Large intestine (tissue), 3 donors: ENCODE data around the gene DBF4B. TPM values are rescaled to one million over a fixed set of nuclear protein-coding genes. Genes with fewer than 3 reads are reported as not detected.

Experiments used
- DNase-seq, 2 donors: peaks; one replicate each; pipeline versions ENCODE4 v3.0.0 to v3.0.0-alpha.2; 2013
- H3K27ac ChIP-seq: one replicate; pipeline ENCODE4 v1.5.1; 2013; ENCODE audit warnings: low read length
- H3K27me3 ChIP-seq: 2 replicates; pipeline ENCODE4 v1.6.1; 2013; ENCODE audit warnings: low read length; ENCODE audit not compliant: control insufficient read depth, insufficient read depth
- H3K36me3 ChIP-seq: 2 replicates; pipeline ENCODE4 v1.6.1; 2013; ENCODE audit warnings: low read length; ENCODE audit not compliant: control insufficient read depth, insufficient read depth
- H3K4me1 ChIP-seq: one replicate; pipeline ENCODE4 v1.6.1; 2013; ENCODE audit warnings: low read length; ENCODE audit not compliant: control insufficient read depth, insufficient read depth
- H3K4me3 ChIP-seq: one replicate; pipeline ENCODE4 v1.5.1; 2013; ENCODE audit warnings: low read length
- H3K9me3 ChIP-seq: one replicate; pipeline ENCODE4 v1.6.1; 2013; ENCODE audit warnings: mild to moderate bottlenecking, low read depth, low read length, moderate library complexity; ENCODE audit not compliant: control insufficient read depth
- WGBS: methylation state at CpG from one replicate; pipeline ENCODE4 v1.1.5; 2013; ENCODE audit warnings: low lambda C conversion rate; ENCODE audit not compliant: insufficient coverage; 5-methylcytosine and 5-hydroxymethylcytosine counted together
- polyA plus RNA-seq: library from polyadenylated mRNA; unstranded; fragments of 120-200 nt; gene quantifications from one replicate; pipeline ENCODE4 v1.2.1, GENCODE V29; 2013

DBF4B gene
- polyA plus RNA-seq, 1 donor: 11.6 TPM

DNA sequence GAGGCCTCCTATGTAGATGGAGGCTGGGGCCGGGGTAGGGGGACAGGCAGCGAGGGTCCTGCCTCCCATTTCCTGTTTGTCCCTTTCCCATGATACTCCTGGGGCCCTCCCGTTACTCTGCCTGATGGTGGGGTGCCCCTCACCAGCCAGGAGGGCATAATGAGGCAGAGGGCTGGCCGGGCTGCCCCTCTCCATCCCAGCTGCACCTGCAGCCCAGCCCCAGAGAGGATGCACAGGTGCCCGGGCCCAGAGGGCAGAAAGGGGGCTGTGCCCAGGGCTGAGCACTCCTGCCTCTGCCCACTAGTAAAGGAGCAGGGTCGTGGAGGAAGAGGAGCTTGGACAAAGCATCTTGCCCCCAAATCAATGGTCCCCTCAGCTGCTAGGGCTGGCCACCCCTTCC, 60.8 kb downstream of the DBF4B start:
- no CpG with 5 or more reads among the region's 6 CpGs for WGBS
- H3K4me3 ChIP-seq: no peak overlapping the region
- H3K27me3 ChIP-seq: peaks cover 22% of the 10 kb centered on the region
- DNase-seq: no peak
- H3K27ac ChIP-seq: no peak overlapping the region
- H3K36me3 ChIP-seq: no peaks in the 10 kb centered on the region
- no peaks in the 10 kb centered on the region for H3K4me1 ChIP-seq
- no peaks in the 10 kb centered on the region for H3K9me3 ChIP-seq

DNA sequence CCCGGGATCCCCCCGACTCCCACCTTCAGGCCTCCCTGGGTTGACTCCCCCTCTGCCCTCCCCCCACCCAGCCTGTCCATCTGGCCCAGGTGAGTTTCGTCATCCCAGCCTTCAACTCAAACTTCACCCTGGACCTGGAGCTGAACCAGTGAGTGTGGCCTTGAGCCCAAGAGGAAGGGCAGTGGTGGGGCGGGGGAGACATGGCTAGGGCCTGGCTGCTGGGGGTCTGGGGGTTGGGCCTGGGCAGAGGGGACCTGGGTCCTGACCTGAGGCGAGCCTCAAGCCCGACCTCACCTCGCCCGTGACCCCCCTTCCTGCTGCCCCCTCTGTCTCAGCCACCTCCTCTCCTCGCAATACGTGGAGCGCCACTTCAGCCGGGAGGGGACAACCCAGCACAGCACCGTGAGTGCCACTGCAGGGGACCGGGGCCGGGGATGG, 61.2 kb downstream of the DBF4B start:
- H3K36me3 ChIP-seq: no peaks in the 10 kb centered on the region
- H3K9me3 ChIP-seq: no peaks in the 10 kb centered on the region
- WGBS: no CpG with 5 or more reads among the region's 15 CpGs
- H3K4me1 ChIP-seq: no peaks in the 10 kb centered on the region
- no peak for DNase-seq
- H3K4me3 ChIP-seq: no peak overlapping the region
- no peak overlapping the region for H3K27ac ChIP-seq
- H3K27me3 ChIP-seq: peaks cover 17% of the 10 kb centered on the region

DNA sequence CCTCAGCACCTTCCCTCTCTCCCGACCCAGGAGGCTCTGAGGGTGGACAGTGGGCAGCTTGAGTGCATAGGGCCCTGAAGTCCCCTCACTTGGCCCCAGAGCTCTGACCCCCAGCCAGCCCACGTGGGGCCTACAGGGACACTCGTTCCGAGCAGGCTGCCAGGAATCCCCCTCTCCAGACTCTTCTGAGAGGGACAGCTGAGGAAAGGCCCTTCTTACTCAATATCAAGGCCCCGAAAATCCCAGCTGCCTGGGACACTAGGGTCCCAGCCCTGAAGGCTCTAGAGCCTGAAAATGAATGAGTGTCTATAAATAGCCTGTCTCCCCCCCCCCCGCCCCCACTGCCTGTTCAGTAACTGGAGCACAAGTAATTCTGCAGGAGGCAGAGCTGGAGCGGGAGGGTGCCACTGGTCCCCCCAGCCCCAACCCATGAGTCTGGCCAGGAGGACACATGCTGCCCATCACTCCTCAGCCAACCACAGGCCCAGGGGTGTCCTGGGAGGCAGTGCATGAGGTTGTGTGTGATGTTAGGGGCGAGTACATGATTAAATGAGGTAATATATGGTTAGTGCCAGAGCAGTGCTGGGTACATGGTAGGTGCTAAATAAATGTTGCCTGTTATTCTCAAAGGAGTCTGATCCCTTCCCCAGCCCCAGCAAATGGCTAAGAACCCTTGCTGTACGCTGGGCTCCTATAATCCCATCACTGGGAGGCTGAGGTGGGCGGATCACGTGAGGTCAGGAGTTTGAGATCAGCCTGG, 61.9 kb downstream of the DBF4B start:
- H3K4me1 ChIP-seq: peaks cover 4% of the 10 kb centered on the region
- no peak overlapping the region for H3K27ac ChIP-seq
- H3K36me3 ChIP-seq: no peaks in the 10 kb centered on the region
- H3K9me3 ChIP-seq: peaks cover 2% of the 10 kb centered on the region
- DNase-seq: no peak
- H3K27me3 ChIP-seq: peaks cover 17% of the 10 kb centered on the region
- no peak overlapping the region for H3K4me3 ChIP-seq
- WGBS: no CpG with 5 or more reads among the region's 11 CpGs

DNA sequence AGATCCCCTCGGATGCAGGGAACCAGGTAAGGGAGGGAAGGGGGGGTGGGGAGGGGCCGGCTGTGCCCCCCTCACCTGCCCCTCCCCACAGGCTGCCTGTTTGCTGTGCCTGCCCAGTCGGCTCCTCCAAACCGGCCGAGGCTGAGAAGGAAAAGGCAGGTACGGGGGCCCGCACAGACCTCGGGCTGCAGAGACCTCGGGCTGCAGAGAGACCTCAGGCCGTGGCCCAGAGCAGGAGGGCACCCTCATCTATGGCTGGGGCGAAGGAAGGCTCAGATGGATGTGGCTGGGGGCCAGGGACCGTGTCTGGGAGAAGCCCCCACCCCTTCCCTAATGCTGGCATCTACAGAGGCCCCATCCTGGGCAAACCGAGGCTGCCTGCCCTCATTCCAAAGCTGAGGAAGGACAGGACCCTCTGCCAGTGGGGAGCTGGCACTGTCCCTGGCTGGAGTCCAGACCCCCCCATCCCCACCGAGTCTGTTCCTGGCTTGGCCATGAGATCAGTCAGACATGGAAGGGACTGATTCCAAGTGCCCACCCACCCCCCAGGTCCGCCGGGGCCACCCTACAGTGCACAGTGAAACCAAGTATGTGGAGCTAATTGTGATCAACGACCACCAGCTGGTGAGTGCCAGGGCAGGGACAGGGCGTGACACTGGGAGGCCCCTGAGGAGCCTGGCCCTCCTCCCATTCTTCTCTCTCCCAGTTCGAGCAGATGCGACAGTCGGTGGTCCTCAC, 64.0 kb downstream of the DBF4B start:
- no CpG with 5 or more reads among the region's 21 CpGs for WGBS
- no peaks in the 10 kb centered on the region for H3K36me3 ChIP-seq
- DNase-seq: no peak
- no peak overlapping the region for H3K4me3 ChIP-seq
- peaks cover 12% of the 10 kb centered on the region for H3K27me3 ChIP-seq
- H3K9me3 ChIP-seq: peaks cover 3% of the 10 kb centered on the region
- peaks cover 9% of the 10 kb centered on the region for H3K4me1 ChIP-seq
- H3K27ac ChIP-seq: no peak overlapping the region

DNA sequence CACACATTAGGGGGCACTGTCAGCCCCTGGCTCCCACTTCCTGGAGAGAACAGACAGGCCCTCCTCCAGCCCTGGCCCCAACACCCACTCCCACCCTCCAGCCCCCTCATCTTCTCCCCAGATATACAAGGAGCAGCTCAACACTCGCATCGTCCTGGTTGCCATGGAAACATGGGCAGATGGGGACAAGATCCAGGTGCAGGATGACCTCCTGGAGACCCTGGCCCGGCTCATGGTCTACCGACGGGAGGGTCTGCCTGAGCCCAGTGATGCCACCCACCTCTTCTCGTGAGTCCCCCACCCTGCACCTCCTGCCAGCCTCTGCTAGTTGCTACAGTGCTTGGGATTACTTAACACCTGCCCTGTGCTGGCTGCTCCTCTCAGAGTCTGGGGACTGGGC, 64.7 kb downstream of the DBF4B start:
- Histone ChIP-seq H3K27me3 (peaks cover 8% of the 10 kb centered on the region), H3K4me3 (no peak overlapping the region)
- WGBS: 80% methylated on average over 1 of the region's 6 CpGs

DNA sequence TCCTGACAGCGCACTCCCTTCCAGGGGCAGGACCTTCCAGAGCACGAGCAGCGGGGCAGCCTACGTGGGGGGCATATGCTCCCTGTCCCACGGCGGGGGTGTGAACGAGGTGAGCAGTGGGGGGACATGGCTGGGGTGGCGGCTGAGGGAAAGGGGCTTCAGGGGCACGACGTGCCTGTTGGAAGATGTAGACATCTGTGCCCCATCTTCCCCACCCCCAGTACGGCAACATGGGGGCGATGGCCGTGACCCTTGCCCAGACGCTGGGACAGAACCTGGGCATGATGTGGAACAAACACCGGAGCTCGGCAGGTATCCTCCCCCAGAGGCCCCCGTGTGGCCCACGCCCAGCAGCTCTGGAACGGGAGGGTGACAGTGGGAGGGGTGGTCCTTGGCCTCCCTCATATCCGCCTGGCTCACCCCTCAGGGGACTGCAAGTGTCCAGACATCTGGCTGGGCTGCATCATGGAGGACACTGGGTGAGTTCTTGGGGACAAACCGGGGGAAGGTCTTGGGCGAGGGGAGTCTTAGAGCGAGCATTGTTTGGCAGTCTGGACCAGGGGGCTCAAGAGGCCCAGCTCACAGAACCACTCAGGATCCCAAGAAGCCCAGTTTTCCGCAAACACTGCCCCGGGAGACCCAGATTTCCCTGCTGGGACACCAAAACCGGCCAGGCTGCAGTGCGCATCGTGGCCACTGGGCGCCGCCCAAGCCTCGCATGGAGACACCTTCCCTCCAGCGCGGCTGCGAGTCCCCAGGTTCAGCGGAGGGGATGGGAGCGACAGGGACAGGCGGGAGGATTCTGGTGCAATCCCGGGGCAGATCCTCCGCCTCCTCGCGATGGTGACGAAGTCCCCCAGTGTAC, 66.0 kb downstream of the DBF4B start:
- H3K36me3 ChIP-seq: no peaks in the 10 kb centered on the region
- H3K4me3 ChIP-seq: peak overlapping the region; percentile 57
- peaks cover 10% of the 10 kb centered on the region for H3K27me3 ChIP-seq
- peaks cover 13% of the 10 kb centered on the region for H3K4me1 ChIP-seq
- peak; percentile 67 to 76 for DNase-seq
- no CpG with 5 or more reads among the region's 42 CpGs for WGBS
- H3K9me3 ChIP-seq: peaks cover 6% of the 10 kb centered on the region
- no peak overlapping the region for H3K27ac ChIP-seq

More for the DNA sequence above, 64.7 kb downstream of the DBF4B start:
- H3K27ac ChIP-seq: no peak overlapping the region
- H3K9me3 ChIP-seq: peaks cover 3% of the 10 kb centered on the region
- peaks cover 9% of the 10 kb centered on the region for H3K4me1 ChIP-seq
- no peaks in the 10 kb centered on the region for H3K36me3 ChIP-seq
- no peak for DNase-seq

DNA sequence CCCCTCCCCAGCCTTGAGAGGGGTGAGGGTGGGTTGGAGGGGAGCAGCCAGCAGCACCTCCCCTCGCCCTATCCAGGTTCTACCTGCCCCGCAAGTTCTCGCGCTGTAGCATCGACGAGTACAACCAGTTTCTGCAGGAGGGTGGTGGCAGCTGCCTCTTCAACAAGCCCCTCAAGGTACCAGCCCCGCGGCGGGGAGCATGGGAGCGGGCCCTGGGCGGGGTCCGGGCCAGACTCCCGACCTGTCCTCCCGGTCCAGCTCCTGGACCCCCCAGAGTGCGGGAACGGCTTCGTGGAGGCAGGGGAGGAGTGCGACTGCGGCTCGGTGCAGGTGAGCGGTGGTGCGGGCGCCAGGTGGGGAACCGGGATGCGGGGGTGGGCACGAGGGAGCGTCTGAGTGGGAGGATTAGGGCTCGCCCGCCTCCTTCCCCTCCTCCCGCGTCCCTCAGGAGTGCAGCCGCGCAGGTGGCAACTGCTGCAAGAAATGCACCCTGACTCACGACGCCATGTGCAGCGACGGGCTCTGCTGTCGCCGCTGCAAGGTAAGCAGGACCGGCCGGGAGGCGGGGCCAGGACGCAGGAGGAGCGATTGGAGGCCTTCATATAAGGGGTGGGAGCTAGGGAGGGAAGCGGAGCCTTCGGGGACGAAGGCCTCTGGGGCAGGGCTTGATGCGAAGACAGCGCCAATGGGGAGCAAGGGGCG, 66.8 kb downstream of the DBF4B start:
- Histone ChIP-seq H3K9me3 (peaks cover 8% of the 10 kb centered on the region), H3K27ac (peak overlapping the region; percentile 4), H3K4me3 (peak overlapping the region; percentile 57), H3K27me3 (peaks cover 11% of the 10 kb centered on the region), H3K4me1 (peaks cover 16% of the 10 kb centered on the region), H3K36me3 (no peaks in the 10 kb centered on the region)
- no CpG with 5 or more reads among the region's 50 CpGs for WGBS
- peak in 1 of 2 donors; percentile 99 for DNase-seq

DNA sequence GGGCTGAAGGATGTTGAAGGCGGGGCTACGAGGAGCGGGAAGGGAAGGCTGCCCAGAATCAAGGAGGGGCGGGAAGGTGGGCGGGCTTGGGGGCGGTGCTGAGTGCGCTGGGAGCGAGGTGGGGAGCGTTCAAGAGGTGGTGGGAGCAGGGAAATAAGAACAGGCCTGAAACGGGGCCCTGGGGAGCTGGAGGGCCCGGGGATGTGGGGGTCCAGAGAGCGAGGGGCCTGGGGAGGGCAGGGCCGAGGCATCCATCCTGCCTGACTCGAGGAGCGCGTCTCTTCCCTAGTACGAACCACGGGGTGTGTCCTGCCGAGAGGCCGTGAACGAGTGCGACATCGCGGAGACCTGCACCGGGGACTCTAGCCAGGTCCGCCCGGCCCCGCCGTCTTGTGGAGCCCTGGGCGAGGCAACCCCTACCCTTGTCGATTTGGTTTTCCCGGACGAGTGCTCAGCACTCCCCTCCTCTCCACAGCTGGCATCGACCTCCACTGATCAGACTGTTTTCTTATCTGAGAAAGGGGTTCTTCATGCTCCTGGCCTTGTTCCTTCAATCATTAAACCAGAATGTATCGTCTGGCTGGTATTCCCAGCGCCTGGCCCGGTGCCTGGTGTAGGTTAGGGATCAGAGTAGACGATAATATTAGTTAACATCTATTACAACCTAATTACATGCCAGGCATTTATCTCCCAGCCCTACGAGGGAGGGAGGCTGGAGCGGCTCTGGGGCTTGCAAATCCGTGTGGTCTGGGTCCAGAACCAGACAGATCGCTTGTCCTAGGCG, 67.6 kb downstream of the DBF4B start:
- Histone ChIP-seq H3K9me3 (peaks cover 8% of the 10 kb centered on the region), H3K4me3 (peak overlapping the region; percentile 45), H3K4me1 (peaks cover 16% of the 10 kb centered on the region), H3K27ac (no peak overlapping the region), H3K27me3 (peaks cover 11% of the 10 kb centered on the region), H3K36me3 (no peaks in the 10 kb centered on the region)
- WGBS: 0% methylated on average over 3 of the region's 43 CpGs
- DNase-seq: peak in 1 of 2 donors; percentile 99

DNA sequence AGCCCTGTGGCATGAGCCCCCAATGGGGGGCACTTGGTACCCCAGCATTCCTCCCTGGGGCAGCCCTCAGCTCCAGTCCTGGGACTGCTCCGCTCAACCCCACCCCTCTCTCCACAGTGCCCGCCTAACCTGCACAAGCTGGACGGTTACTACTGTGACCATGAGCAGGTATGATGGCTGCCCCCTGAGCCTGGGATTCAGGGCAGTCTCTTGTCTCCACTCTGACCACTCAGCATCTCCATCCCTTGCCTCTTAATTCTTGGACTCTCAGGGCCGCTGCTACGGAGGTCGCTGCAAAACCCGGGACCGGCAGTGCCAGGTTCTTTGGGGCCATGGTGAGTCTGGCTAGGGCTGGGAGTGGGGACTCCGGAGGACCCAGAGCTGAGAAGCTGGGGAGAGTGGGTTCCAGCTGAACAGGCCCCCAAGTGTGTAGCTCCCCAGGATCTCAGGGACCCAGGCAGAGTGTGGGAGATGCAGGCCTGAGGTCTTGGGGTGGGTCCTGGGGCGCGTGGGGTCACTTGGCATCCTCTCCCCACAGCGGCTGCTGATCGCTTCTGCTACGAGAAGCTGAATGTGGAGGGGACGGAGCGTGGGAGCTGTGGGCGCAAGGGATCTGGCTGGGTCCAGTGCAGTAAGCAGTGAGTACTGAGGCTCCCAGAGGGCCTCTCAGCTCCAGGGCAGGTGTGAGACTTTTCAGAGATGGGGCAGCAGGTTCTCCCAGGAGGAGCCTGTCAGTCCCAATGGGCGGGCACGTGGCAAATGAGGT, 68.3 kb downstream of the DBF4B start:
- Histone ChIP-seq H3K4me1 (peaks cover 16% of the 10 kb centered on the region), H3K9me3 (peaks cover 8% of the 10 kb centered on the region), H3K4me3 (no peak overlapping the region), H3K36me3 (no peaks in the 10 kb centered on the region), H3K27me3 (peaks cover 13% of the 10 kb centered on the region), H3K27ac (no peak overlapping the region)
- no peak for DNase-seq
- WGBS: no CpG with 5 or more reads among the region's 19 CpGs
